Erythroblast (primary cell): ENCODE data around the gene EYA2.

Source experiments
- GATA1 ChIP-seq: IDR thresholded peaks from 2 replicates; pipeline ENCODE4 v1.6.1; 2011; ENCODE audit warnings: low read depth, mild to moderate bottlenecking, control low read depth, low read length, moderate library complexity
- POLR2A ChIP-seq: IDR thresholded peaks from 2 replicates; pipeline ENCODE4 v1.6.1; 2011; ENCODE audit warnings: mild to moderate bottlenecking, low read length

DNA sequence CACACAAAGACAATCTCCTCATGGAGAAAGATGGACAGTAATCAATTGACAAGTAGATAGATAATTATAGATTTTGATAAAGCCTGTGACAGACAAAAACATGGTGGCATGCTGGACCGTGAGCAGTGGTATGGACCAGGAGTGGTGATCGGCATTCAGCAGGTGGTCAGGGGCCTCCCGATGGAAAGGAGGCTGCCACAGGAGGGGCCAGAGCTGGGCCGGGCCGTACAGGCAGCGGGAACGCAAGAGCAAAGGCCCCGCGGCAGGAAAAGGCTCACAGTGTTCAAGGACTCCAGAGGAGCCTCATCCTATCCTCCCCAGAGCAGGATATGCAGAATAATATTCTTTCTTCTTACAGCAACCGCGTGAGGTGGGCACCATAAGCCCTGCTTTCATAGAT is 123.7 kb downstream of the EYA2 start:
- TF ChIP-seq POLR2A (no peak), GATA1 (no peak)
